GM18520 (cell line): ENCODE results near the gene POU2AF2.

ENCODE experiments used
- ATAC-seq: cut with Tn5 transposase; IDR thresholded peaks from one replicate; pipeline ENCODE4 v1.9.1; 2021; ENCODE audit not compliant: unreplicated experiment

POU2AF2 gene

GRCh38 chr11:111329306-111330204 lies 84.0 kb downstream of the POU2AF2 start:
- ATAC-seq: no peak

- no peak for ATAC-seq
Measured at GRCh38 chr11:111330234-111330893, 84.8 kb downstream of the POU2AF2 start.

GRCh38 chr11:111331711-111332479 lies 86.4 kb downstream of the POU2AF2 start:
- no peak for ATAC-seq

- ATAC-seq: no peak
Measured at GRCh38 chr11:111334532-111335502, 89.3 kb downstream of the POU2AF2 start.

- no peak for ATAC-seq
Measured at GRCh38 chr11:111335549-111335948, 90.0 kb downstream of the POU2AF2 start.
